PFSK-1 (cell line): ENCODE data around the gene ADAMTS9.

ENCODE experiments used
- FOXP2 ChIP-seq: optimal IDR thresholded peaks from 2 replicates; pipeline ENCODE3; 2011; ENCODE audit warnings: borderline replicate concordance, control low read depth, inconsistent platforms; ENCODE audit not compliant: insufficient read depth; ENCODE audit errors: extremely low read length, extremely low read depth
- POLR2AphosphoS5 ChIP-seq: IDR thresholded peaks from 2 replicates; pipeline ENCODE4 v1.6.1; 2012; ENCODE audit warnings: low read depth, mild to moderate bottlenecking, control low read depth, low read length, moderate library complexity
- SIN3A ChIP-seq: IDR thresholded peaks from 2 replicates; pipeline ENCODE4 v1.6.1; 2012; ENCODE audit warnings: mild to moderate bottlenecking, low read length, moderate library complexity, borderline replicate concordance; ENCODE audit not compliant: insufficient read depth
- TAF1 ChIP-seq: IDR thresholded peaks from 2 replicates; pipeline ENCODE4 v1.6.1; 2012; ENCODE audit warnings: low read length, control low read depth, borderline replicate concordance; ENCODE audit not compliant: insufficient read depth
- TF ChIP-seq, protein P1 (sequence below), 2 experiments: IDR thresholded peaks; 2 replicates each; pipeline versions ENCODE4 v1.6.1 to v1.8.0; 2011 to 2012; ENCODE audit warnings: low read depth in 2 of 2, low read length in 2 of 2, control low read depth in 1 of 2, inconsistent platforms in 1 of 2, mild to moderate bottlenecking in 1 of 2, moderate library complexity in 1 of 2; ENCODE audit not compliant: insufficient read depth in 1 of 2

DNA sequence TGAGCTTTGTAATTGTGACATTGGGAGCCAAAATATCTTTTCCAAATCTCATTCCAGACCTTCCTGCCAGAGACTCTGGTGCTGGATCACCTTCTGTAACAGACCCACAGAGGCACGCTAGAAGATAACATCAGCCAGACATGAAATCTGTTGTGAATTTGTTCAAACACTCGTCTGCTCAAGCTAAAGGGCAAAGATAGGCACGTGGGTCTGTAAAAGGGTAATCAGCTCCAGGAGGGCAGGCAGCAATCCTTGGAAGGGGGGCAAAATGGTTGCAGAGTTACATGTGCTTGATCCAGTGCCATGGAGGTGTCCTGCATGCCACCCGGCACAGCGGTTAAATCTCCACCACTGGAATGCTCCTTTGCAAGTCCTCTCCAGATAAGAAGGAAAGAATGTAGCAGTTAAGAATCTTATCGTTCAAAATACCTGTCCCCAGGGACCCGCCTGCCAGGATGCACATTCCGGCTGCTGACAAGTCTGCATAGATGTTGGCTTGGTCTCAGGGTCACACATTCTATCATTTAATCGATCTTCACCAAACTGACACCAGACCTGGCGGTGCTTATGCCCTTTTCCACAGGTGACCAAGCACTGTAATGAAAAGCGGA lies 74.8 kb downstream of the ADAMTS9 start:
- TF ChIP-seq POLR2AphosphoS5 (no peak), SIN3A (no peak), TAF1 (no peak), FOXP2 (no peak)
- TF ChIP-seq, protein P1, sequence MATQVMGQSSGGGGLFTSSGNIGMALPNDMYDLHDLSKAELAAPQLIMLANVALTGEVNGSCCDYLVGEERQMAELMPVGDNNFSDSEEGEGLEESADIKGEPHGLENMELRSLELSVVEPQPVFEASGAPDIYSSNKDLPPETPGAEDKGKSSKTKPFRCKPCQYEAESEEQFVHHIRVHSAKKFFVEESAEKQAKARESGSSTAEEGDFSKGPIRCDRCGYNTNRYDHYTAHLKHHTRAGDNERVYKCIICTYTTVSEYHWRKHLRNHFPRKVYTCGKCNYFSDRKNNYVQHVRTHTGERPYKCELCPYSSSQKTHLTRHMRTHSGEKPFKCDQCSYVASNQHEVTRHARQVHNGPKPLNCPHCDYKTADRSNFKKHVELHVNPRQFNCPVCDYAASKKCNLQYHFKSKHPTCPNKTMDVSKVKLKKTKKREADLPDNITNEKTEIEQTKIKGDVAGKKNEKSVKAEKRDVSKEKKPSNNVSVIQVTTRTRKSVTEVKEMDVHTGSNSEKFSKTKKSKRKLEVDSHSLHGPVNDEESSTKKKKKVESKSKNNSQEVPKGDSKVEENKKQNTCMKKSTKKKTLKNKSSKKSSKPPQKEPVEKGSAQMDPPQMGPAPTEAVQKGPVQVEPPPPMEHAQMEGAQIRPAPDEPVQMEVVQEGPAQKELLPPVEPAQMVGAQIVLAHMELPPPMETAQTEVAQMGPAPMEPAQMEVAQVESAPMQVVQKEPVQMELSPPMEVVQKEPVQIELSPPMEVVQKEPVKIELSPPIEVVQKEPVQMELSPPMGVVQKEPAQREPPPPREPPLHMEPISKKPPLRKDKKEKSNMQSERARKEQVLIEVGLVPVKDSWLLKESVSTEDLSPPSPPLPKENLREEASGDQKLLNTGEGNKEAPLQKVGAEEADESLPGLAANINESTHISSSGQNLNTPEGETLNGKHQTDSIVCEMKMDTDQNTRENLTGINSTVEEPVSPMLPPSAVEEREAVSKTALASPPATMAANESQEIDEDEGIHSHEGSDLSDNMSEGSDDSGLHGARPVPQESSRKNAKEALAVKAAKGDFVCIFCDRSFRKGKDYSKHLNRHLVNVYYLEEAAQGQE (IDR thresholded peaks at IDR 0.05; ENCODE audit: insufficient read depth in 1 of 2, low read depth in 2 of 2, low read length in 2 of 2), result no peak
